ENCODE results near the gene XYLB. TPM values are rescaled to one million over a fixed set of nuclear protein-coding genes. Genes with fewer than 3 reads are reported as not detected.

XYLB gene
- total RNA-seq, 5 donors from 2014 or later (not counting 1 experiment from before 2014, with no cell fraction given) = 0.59 to 1.9 (median 1.0) TPM

DNA sequence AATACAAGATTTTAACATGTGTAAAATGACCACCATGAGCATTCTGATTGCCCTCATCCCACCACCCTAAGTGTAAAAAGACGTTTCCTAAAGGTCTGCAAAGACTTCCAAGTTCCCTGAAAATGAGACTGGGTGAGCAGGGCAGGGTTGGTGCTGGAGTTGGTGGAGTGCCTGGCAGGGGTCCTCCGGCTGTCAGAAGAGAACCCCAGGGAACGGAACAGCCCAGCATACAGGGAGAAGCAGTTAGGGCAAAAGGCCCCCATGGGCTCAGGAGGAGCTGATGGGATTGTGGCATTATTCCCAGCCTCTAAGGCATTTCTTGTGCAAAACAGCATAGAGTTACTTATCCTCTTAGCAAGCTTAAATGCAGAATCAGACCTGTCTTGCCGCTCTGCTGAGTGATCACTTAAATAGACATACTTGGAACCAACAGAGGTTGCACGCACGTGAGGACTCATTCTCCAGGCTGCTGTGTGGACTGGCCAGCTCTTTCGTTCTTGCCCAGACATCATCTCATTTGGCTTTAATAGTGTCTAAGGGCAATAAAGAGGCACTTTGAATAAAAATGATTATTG is 36.0 kb downstream of the XYLB start:
- Histone ChIP-seq H3K36me3 (ENCODE audit: control insufficient read depth in 2 of 2, extremely low read depth in 1 of 2, insufficient read depth in 1 of 2, low read length in 1 of 2) (peaks cover 0 to 6% of the 10 kb centered on the region in 2 donors), H3K9me3 (no peaks in the 10 kb centered on the region), H3K27me3 (replicated peaks in 1 of 2; ENCODE audit: control insufficient read depth in 2 of 2, extremely low read depth in 1 of 2, insufficient read depth in 2 of 2, low read length in 1 of 2) (no peaks in the 10 kb centered on the region), H3K4me3 (ENCODE audit: control insufficient read depth in 1 of 2, extremely low read depth in 1 of 2, low read length in 1 of 2) (no peak overlapping the region), H3K27ac (ENCODE audit: low read length) (no peak overlapping the region), H3K4me1 (ENCODE audit: control insufficient read depth in 1 of 2, extremely low read depth in 1 of 2, insufficient read depth in 2 of 2, low read length in 2 of 2) (no peaks in the 10 kb centered on the region)
- ATAC-seq (replicated peaks in 1 of 4) (no peak), DNase-seq (no peak)
- CTCF ChIA-PET = no interaction called here
- Mint-ChIP-seq H3K4me3 (no peak overlapping the region), H3K27me3 (no peaks in the 10 kb centered on the region), H3K27ac (no peak overlapping the region), H3K9me3 (peaks cover 0 to 18% (median 16%) of the 10 kb centered on the region in 3 donors), H3K36me3 (peaks cover 3% of the 10 kb centered on the region), H3K4me1 (no peaks in the 10 kb centered on the region)
- POLR2A ChIA-PET = no interaction called here
- 77% methylated on average over 5 of the region's 7 CpGs for WGBS (ENCODE audit: insufficient coverage)

DNA sequence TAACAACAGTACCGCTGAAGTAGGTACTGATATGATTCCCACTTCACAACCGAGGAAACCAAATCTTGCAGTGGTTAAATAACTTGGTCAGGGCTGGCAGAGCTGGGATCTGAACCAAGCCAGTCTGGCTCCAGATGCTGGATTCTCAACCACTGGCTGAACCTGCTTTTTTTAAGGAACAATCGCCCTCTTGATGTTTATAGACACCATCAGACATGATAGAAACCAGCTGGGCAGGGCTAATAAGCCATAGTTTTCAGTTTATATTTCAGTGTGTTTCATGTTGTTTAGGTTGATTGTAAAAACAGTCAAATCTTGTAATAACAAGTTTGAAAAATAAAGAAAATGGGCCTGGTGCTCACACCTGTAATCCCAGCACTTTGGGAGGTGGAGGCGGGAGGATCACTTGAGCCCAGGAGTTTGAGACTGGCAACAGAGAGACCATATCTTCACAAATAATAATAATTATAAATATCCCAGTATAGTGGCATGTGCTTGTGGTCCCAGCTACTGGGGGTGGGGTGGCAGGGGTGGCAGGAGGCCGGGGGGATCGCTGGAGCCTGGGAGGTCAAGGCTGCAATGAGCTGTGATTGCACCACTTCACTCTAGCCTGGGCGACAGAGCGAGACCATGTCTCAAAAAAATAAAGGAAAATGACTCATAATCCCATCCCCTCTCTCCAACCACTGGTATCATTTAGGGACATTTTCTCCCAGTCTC is 36.7 kb downstream of the XYLB start:
- CTCF ChIA-PET = no interaction called here
- DNase-seq (no peak), ATAC-seq (replicated peaks in 1 of 4) (no peak)
- H3K4me3 Mint-ChIP-seq = no peak overlapping the region
- no peaks in the 10 kb centered on the region for H3K27me3 Mint-ChIP-seq
- H3K4me1 Mint-ChIP-seq = no peaks in the 10 kb centered on the region
- 86% methylated on average over 1 of the region's 8 CpGs for WGBS (ENCODE audit: insufficient coverage)
- POLR2A ChIA-PET = interaction anchor here in 1 of 2 donors (0.6 kb wide), 1 partner anchor 644 kb away, joined by 5 read pairs; no protein-coding TSS in a partner anchor
- Histone ChIP-seq H3K4me1 (ENCODE audit: control insufficient read depth in 1 of 2, extremely low read depth in 1 of 2, insufficient read depth in 2 of 2, low read length in 2 of 2) (no peaks in the 10 kb centered on the region), H3K27me3 (replicated peaks in 1 of 2; ENCODE audit: control insufficient read depth in 2 of 2, extremely low read depth in 1 of 2, insufficient read depth in 2 of 2, low read length in 1 of 2) (no peaks in the 10 kb centered on the region), H3K4me3 (ENCODE audit: control insufficient read depth in 1 of 2, extremely low read depth in 1 of 2, low read length in 1 of 2) (no peak overlapping the region), H3K27ac (ENCODE audit: low read length) (no peak overlapping the region), H3K9me3 (no peaks in the 10 kb centered on the region), H3K36me3 (ENCODE audit: control insufficient read depth in 2 of 2, extremely low read depth in 1 of 2, insufficient read depth in 1 of 2, low read length in 1 of 2) (peaks cover 0 to 6% of the 10 kb centered on the region in 2 donors)
- no peak overlapping the region for H3K27ac Mint-ChIP-seq
- peaks cover 3% of the 10 kb centered on the region for H3K36me3 Mint-ChIP-seq
- peaks cover 0 to 24% (median 16%) of the 10 kb centered on the region in 3 donors for H3K9me3 Mint-ChIP-seq

DNA sequence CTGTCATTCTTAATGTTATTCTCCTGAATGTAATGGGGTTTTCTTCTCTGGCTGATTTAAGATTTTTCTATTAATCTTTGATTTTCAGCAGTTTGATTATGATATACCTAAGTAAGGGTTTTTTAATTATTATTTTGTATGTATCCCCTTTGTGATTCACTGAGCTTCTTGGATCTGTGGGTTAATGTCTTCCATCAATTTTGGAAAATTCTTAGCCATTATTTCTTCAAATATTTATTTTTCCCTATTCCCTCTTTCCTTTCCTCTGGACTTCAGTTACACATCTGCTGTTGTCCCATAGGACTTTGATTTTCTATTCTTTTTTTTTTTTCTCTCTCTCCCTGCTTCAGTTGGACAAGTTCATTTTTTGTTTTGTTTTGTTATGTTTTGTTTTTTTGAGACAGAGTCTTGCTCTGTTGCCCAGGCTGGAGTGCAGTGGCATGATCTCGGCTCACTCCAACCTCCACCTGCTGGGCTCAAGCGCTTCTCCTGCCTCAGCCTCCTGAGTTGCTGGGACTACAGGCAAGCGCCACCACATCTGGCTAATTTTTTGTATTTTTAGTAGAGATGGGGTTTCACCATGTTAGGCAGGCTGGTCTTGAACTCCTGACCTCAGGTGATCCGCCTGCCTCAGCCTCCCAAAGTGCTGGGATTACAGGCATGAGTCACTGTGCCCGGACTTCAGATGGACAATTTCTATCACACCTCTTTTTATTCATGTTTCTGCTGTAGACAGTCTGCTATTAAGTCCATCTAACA is 40.6 kb downstream of the XYLB start:
- no peak overlapping the region for H3K4me3 Mint-ChIP-seq
- CTCF ChIA-PET = interaction anchor here in 1 of 2 donors (0.7 kb wide), 1 partner anchor 11 kb away, joined by 3 read pairs; no protein-coding TSS in a partner anchor
- peaks cover 0 to 16% (median 9%) of the 10 kb centered on the region in 3 donors for H3K9me3 Mint-ChIP-seq
- POLR2A ChIA-PET = no interaction called here
- Histone ChIP-seq H3K36me3 (ENCODE audit: control insufficient read depth in 2 of 2, extremely low read depth in 1 of 2, insufficient read depth in 1 of 2, low read length in 1 of 2) (peaks cover 0 to 2% of the 10 kb centered on the region in 2 donors), H3K9me3 (no peaks in the 10 kb centered on the region), H3K4me1 (ENCODE audit: control insufficient read depth in 1 of 2, extremely low read depth in 1 of 2, insufficient read depth in 2 of 2, low read length in 2 of 2) (no peaks in the 10 kb centered on the region), H3K27me3 (replicated peaks in 1 of 2; ENCODE audit: control insufficient read depth in 2 of 2, extremely low read depth in 1 of 2, insufficient read depth in 2 of 2, low read length in 1 of 2) (no peaks in the 10 kb centered on the region), H3K27ac (ENCODE audit: low read length) (no peak overlapping the region), H3K4me3 (ENCODE audit: control insufficient read depth in 1 of 2, extremely low read depth in 1 of 2, low read length in 1 of 2) (no peak overlapping the region)
- DNase-seq (no peak), ATAC-seq (replicated peaks in 1 of 4) (no peak)
- peaks cover 8% of the 10 kb centered on the region for H3K36me3 Mint-ChIP-seq
- no peaks in the 10 kb centered on the region for H3K27me3 Mint-ChIP-seq
- H3K4me1 Mint-ChIP-seq = no peaks in the 10 kb centered on the region
- no peak overlapping the region for H3K27ac Mint-ChIP-seq
- WGBS (ENCODE audit: insufficient coverage) = 100% methylated on average over 1 of the region's 5 CpGs

DNA sequence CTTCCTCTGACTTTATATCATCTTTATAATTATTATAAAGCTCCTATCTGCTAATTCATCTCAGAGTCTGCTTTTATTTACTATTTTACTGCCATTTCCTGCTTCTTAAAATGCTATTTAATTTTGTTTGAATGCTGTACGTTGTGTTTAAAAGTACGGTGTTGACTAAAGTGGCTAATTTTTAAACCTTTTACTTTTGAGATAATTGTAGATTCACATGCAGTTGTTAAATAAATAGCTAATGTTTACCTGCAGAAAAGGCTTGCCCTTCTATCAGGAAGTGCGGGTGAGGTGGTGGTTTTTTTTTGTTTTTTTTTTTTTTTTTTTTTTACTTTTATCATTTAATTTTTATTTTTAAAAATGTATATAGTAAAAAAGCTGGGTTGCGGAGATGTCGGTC is 41.3 kb downstream of the XYLB start:
- H3K36me3 Mint-ChIP-seq = peaks cover 8% of the 10 kb centered on the region
- ChIA-PET POLR2A (no interaction called here), CTCF (interaction anchor here in 1 of 2 donors (0.7 kb wide), 1 partner anchor 11 kb away, joined by 3 read pairs; no protein-coding TSS in a partner anchor)
- Histone ChIP-seq H3K36me3 (ENCODE audit: control insufficient read depth in 2 of 2, extremely low read depth in 1 of 2, insufficient read depth in 1 of 2, low read length in 1 of 2) (no peaks in the 10 kb centered on the region), H3K27ac (ENCODE audit: low read length) (no peak overlapping the region), H3K4me1 (ENCODE audit: control insufficient read depth in 1 of 2, extremely low read depth in 1 of 2, insufficient read depth in 2 of 2, low read length in 2 of 2) (no peaks in the 10 kb centered on the region), H3K4me3 (ENCODE audit: control insufficient read depth in 1 of 2, extremely low read depth in 1 of 2, low read length in 1 of 2) (no peak overlapping the region), H3K27me3 (replicated peaks in 1 of 2; ENCODE audit: control insufficient read depth in 2 of 2, extremely low read depth in 1 of 2, insufficient read depth in 2 of 2, low read length in 1 of 2) (no peaks in the 10 kb centered on the region), H3K9me3 (no peaks in the 10 kb centered on the region)
- peaks cover 0 to 16% (median 9%) of the 10 kb centered on the region in 3 donors for H3K9me3 Mint-ChIP-seq
- DNase-seq (no peak), ATAC-seq (replicated peaks in 1 of 4) (no peak)
- no CpG with 5 or more reads among the region's 5 CpGs for WGBS (ENCODE audit: insufficient coverage)
- H3K27me3 Mint-ChIP-seq = no peaks in the 10 kb centered on the region
- H3K27ac Mint-ChIP-seq = no peak overlapping the region
- no peaks in the 10 kb centered on the region for H3K4me1 Mint-ChIP-seq
- H3K4me3 Mint-ChIP-seq = no peak overlapping the region

DNA sequence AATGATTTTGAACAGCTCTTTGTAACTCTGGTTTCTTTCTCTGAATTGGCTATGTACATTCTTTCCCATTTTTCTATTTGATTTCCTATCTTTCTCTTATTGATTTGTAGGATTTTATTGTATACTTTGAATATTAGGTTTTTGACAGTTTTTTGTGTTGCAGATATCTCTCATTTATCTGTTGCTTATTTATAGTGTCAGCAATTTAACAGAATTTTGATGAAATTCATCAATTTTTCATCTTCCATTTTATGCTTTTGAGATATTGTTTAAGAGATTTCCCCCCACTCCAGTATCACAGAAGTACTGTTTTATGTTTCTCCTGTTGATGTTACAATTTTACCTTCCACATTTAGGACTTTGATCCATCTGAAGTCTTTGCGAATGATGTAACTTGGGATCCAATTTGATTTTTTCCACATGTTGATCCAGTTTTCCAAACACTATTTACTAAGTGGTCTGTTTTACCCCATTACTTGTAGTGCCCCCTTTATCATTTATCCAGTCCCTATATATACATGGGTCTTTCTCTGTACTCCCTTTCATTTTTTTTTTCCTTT is 46.1 kb downstream of the XYLB start:
- DNase-seq (no peak), ATAC-seq (replicated peaks in 1 of 4) (no peak)
- H3K36me3 Mint-ChIP-seq = peaks cover 9% of the 10 kb centered on the region
- peaks cover 0 to 6% (median 0%) of the 10 kb centered on the region in 3 donors for H3K9me3 Mint-ChIP-seq
- 100% methylated on average over 1 of the region's 1 CpG for WGBS (ENCODE audit: insufficient coverage)
- H3K27ac Mint-ChIP-seq = no peak overlapping the region
- no peak overlapping the region for H3K27ac ChIP-seq (ENCODE audit: low read length)
- no peaks in the 10 kb centered on the region for H3K9me3 ChIP-seq
- H3K27me3 ChIP-seq (replicated peaks in 1 of 2; ENCODE audit: control insufficient read depth in 2 of 2, extremely low read depth in 1 of 2, insufficient read depth in 2 of 2, low read length in 1 of 2) = no peaks in the 10 kb centered on the region
- H3K4me3 Mint-ChIP-seq = no peak overlapping the region
- ChIA-PET POLR2A (no interaction called here), CTCF (no interaction called here)
- no peaks in the 10 kb centered on the region for H3K4me1 ChIP-seq (ENCODE audit: control insufficient read depth in 1 of 2, extremely low read depth in 1 of 2, insufficient read depth in 2 of 2, low read length in 2 of 2)
- H3K27me3 Mint-ChIP-seq = no peaks in the 10 kb centered on the region
- no peak overlapping the region for H3K4me3 ChIP-seq (ENCODE audit: control insufficient read depth in 1 of 2, extremely low read depth in 1 of 2, low read length in 1 of 2)
- no peaks in the 10 kb centered on the region for H3K36me3 ChIP-seq (ENCODE audit: control insufficient read depth in 2 of 2, extremely low read depth in 1 of 2, insufficient read depth in 1 of 2, low read length in 1 of 2)
- no peaks in the 10 kb centered on the region for H3K4me1 Mint-ChIP-seq

DNA sequence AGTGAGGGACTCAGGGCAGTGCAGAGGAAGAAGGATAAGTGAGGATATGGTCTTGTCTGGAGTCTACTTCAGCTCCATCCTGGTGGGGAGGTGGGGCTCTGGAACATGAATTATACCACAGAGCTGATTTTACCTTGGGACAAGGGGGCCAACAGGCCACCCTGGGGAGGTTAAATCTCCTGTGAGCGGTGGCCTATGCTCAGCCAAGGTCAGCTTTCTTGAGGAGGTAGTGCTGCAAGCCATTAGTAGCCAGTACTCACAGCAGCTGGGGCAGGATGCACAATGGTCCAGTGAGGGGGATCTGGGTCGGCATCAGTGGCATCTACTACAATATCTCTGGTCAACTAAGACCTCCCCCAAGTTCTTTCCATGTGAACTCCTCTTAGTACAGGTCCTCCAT is 49.7 kb downstream of the XYLB start:
- Mint-ChIP-seq H3K36me3 (peaks cover 12% of the 10 kb centered on the region), H3K4me3 (no peak overlapping the region), H3K27ac (no peak overlapping the region), H3K4me1 (no peaks in the 10 kb centered on the region), H3K9me3 (no peaks in the 10 kb centered on the region), H3K27me3 (no peaks in the 10 kb centered on the region)
- Histone ChIP-seq H3K36me3 (ENCODE audit: control insufficient read depth in 2 of 2, extremely low read depth in 1 of 2, insufficient read depth in 1 of 2, low read length in 1 of 2) (no peaks in the 10 kb centered on the region), H3K27ac (ENCODE audit: low read length) (no peak overlapping the region), H3K4me1 (ENCODE audit: control insufficient read depth in 1 of 2, extremely low read depth in 1 of 2, insufficient read depth in 2 of 2, low read length in 2 of 2) (no peaks in the 10 kb centered on the region), H3K9me3 (no peaks in the 10 kb centered on the region), H3K4me3 (ENCODE audit: control insufficient read depth in 1 of 2, extremely low read depth in 1 of 2, low read length in 1 of 2) (no peak overlapping the region), H3K27me3 (replicated peaks in 1 of 2; ENCODE audit: control insufficient read depth in 2 of 2, extremely low read depth in 1 of 2, insufficient read depth in 2 of 2, low read length in 1 of 2) (no peaks in the 10 kb centered on the region)
- 80% methylated on average over 1 of the region's 2 CpGs for WGBS (ENCODE audit: insufficient coverage)
- ATAC-seq (replicated peaks in 1 of 4) (no peak), DNase-seq (no peak)
- POLR2A ChIA-PET = no interaction called here
- CTCF ChIA-PET = no interaction called here
